GM12891 (cell line): ENCODE results near the gene NUP93.

Experiments
- PAX5 ChIP-seq: IDR thresholded peaks from 2 replicates; pipeline ENCODE4 v1.6.1; 2011; ENCODE audit warnings: low read length, moderate library complexity, mild to moderate bottlenecking; ENCODE audit not compliant: insufficient read depth, severe bottlenecking
- POLR2A ChIP-seq: IDR thresholded peaks from 2 replicates; pipeline ENCODE4 v1.6.1; 2011; ENCODE audit warnings: low read depth, low read length, control low read depth
- POLR2AphosphoS5 ChIP-seq: IDR thresholded peaks from 2 replicates; pipeline ENCODE4 v1.6.1; 2011; ENCODE audit warnings: low read depth, low read length, control low read depth
- POU2F2 ChIP-seq: IDR thresholded peaks from 2 replicates; pipeline ENCODE4 v1.6.1; 2011; ENCODE audit warnings: low read depth, mild to moderate bottlenecking, control low read depth, low read length, moderate library complexity
- SPI1 ChIP-seq: IDR thresholded peaks from 2 replicates; pipeline ENCODE4 v1.6.1; 2011; ENCODE audit warnings: low read depth, low read length, control low read depth
- TAF1 ChIP-seq: IDR thresholded peaks from 2 replicates; pipeline ENCODE4 v1.6.1; 2011; ENCODE audit warnings: low read depth, low read length, control low read depth

DNA sequence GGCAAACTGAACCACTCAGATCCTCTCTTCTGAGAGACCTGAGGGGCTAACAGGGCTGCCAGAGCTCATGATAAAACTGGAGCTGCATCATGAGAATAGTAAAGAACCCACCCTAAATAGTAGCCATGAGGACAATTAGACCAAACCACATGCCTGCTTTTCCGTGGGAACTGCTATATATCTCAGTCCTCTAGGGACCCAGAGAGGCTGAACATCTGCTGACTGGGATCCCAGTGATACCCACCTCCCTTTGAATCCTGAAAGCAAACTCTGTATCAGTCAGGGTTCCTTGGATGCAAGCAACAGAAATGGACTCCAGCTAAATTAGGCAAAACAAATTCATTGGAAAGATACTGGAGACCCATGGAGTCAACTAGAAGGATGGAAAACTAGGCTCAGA is 41.2 kb upstream of the NUP93 start:
- no peak for TF ChIP-seq TAF1
- TF ChIP-seq POLR2AphosphoS5, result no peak
- TF ChIP-seq POLR2A, result no peak
- no peak for TF ChIP-seq SPI1
- no peak for TF ChIP-seq PAX5
- TF ChIP-seq POU2F2, result no peak
